Ectodermal cell (in vitro differentiated cells): ENCODE data around the gene TRMT2A.

Experiments
- H3K27ac ChIP-seq: 2 replicates; pipeline ENCODE4 v1.7.0; 2013; ENCODE audit warnings: mild to moderate bottlenecking, low read depth, low read length; ENCODE audit not compliant: insufficient read depth, poor library complexity, severe bottlenecking
- H3K27me3 ChIP-seq: 2 replicates; pipeline ENCODE4 v1.7.0; 2013; ENCODE audit warnings: mild to moderate bottlenecking, low read length; ENCODE audit not compliant: insufficient read depth, control insufficient read depth, poor library complexity, severe bottlenecking
- H3K36me3 ChIP-seq: one replicate; pipeline ENCODE4 v1.7.0; 2013; ENCODE audit warnings: low read length; ENCODE audit not compliant: control insufficient read depth, insufficient read depth
- H3K4me1 ChIP-seq: one replicate; pipeline ENCODE4 v1.7.0; 2013; ENCODE audit warnings: low read length; ENCODE audit not compliant: control insufficient read depth, insufficient read depth
- H3K4me3 ChIP-seq: 2 replicates; pipeline ENCODE4 v1.7.0; 2013; ENCODE audit warnings: low read depth, low read length, control low read depth; ENCODE audit not compliant: insufficient read depth
- H3K9me3 ChIP-seq: 2 replicates; pipeline ENCODE4 v1.7.0; 2013; ENCODE audit warnings: mild to moderate bottlenecking, low read length, moderate library complexity; ENCODE audit not compliant: control insufficient read depth
- WGBS, 2 experiments: methylation state at CpG; one replicate each; pipeline ENCODE4 v1.1.7; 2013; ENCODE audit warnings: missing lambda C conversion rate in 2 of 2; 5-methylcytosine and 5-hydroxymethylcytosine counted together

The TRMT2A gene

GRCh38 chr22:20140107-20140445, 23.1 kb upstream of the TRMT2A start:
- WGBS, 2 experiments: 95% methylated on average over 11 of the region's 11 CpGs

GRCh38 chr22:20139391-20140106, 22.5 kb upstream of the TRMT2A start:
- Histone ChIP-seq H3K4me1 (no peaks in the 10 kb centered on the region), H3K4me3 (no peak overlapping the region), H3K27me3 (no peaks in the 10 kb centered on the region), H3K9me3 (no peaks in the 10 kb centered on the region), H3K36me3 (no peaks in the 10 kb centered on the region), H3K27ac (peak overlapping the region; percentile 16)
- 95 to 97% methylated on average over 36 of the region's 36 CpGs for WGBS, 2 experiments

More at GRCh38 chr22:20140107-20140445, 23.1 kb upstream of the TRMT2A start:
- Histone ChIP-seq H3K27me3 (no peaks in the 10 kb centered on the region), H3K4me1 (no peaks in the 10 kb centered on the region), H3K4me3 (no peak overlapping the region), H3K36me3 (no peaks in the 10 kb centered on the region), H3K27ac (no peak overlapping the region), H3K9me3 (no peaks in the 10 kb centered on the region)

GRCh38 chr22:20138868-20139267, 21.8 kb upstream of the TRMT2A start:
- Histone ChIP-seq H3K27me3 (no peaks in the 10 kb centered on the region), H3K4me1 (no peaks in the 10 kb centered on the region), H3K4me3 (no peak overlapping the region), H3K36me3 (no peaks in the 10 kb centered on the region), H3K27ac (no peak overlapping the region), H3K9me3 (no peaks in the 10 kb centered on the region)
- 94 to 95% methylated on average over 16 of the region's 16 CpGs for WGBS, 2 experiments

GRCh38 chr22:20138417-20138738, 21.4 kb upstream of the TRMT2A start:
- H3K4me3 ChIP-seq: no peak overlapping the region
- no peaks in the 10 kb centered on the region for H3K9me3 ChIP-seq
- no peaks in the 10 kb centered on the region for H3K4me1 ChIP-seq
- WGBS, 2 experiments: 85 to 89% methylated on average over 4 of the region's 4 CpGs
- no peaks in the 10 kb centered on the region for H3K36me3 ChIP-seq
- H3K27ac ChIP-seq: no peak overlapping the region
- H3K27me3 ChIP-seq: no peaks in the 10 kb centered on the region

GRCh38 chr22:20137671-20138416, 20.8 kb upstream of the TRMT2A start:
- WGBS, 2 experiments: 91 to 93% methylated on average over 26 of the region's 26 CpGs
- no peak overlapping the region for H3K27ac ChIP-seq
- H3K9me3 ChIP-seq: no peaks in the 10 kb centered on the region
- no peak overlapping the region for H3K4me3 ChIP-seq
- no peaks in the 10 kb centered on the region for H3K27me3 ChIP-seq
- H3K4me1 ChIP-seq: no peaks in the 10 kb centered on the region
- H3K36me3 ChIP-seq: no peaks in the 10 kb centered on the region

- 90 to 92% methylated on average over 13 of the region's 13 CpGs for WGBS, 2 experiments
- no peak overlapping the region for H3K4me3 ChIP-seq
Observed at GRCh38 chr22:20137113-20137512, 20.1 kb upstream of the TRMT2A start.

GRCh38 chr22:20136603-20136873, 19.5 kb upstream of the TRMT2A start:
- Histone ChIP-seq H3K27me3 (no peaks in the 10 kb centered on the region), H3K27ac (no peak overlapping the region), H3K9me3 (no peaks in the 10 kb centered on the region), H3K4me1 (no peaks in the 10 kb centered on the region), H3K36me3 (no peaks in the 10 kb centered on the region), H3K4me3 (no peak overlapping the region)
- WGBS, 2 experiments: 95 to 97% methylated on average over 5 of the region's 5 CpGs

More at GRCh38 chr22:20137113-20137512, 20.1 kb upstream of the TRMT2A start:
- H3K36me3 ChIP-seq: no peaks in the 10 kb centered on the region
- no peaks in the 10 kb centered on the region for H3K9me3 ChIP-seq
- no peaks in the 10 kb centered on the region for H3K27me3 ChIP-seq
- no peak overlapping the region for H3K27ac ChIP-seq
- H3K4me1 ChIP-seq: no peaks in the 10 kb centered on the region

- Histone ChIP-seq H3K36me3 (no peaks in the 10 kb centered on the region), H3K27ac (no peak overlapping the region), H3K9me3 (no peaks in the 10 kb centered on the region), H3K4me3 (no peak overlapping the region), H3K4me1 (no peaks in the 10 kb centered on the region), H3K27me3 (no peaks in the 10 kb centered on the region)
- WGBS, 2 experiments: 94 to 95% methylated on average over 25 of the region's 25 CpGs
Observed at GRCh38 chr22:20135806-20136602, 19.0 kb upstream of the TRMT2A start.

- Histone ChIP-seq H3K27me3 (no peaks in the 10 kb centered on the region), H3K9me3 (no peaks in the 10 kb centered on the region), H3K27ac (no peak overlapping the region), H3K36me3 (no peaks in the 10 kb centered on the region), H3K4me1 (no peaks in the 10 kb centered on the region), H3K4me3 (no peak overlapping the region)
- WGBS, 2 experiments: 92 to 95% methylated on average over 4 of the region's 4 CpGs
Observed at GRCh38 chr22:20135265-20135664, 18.2 kb upstream of the TRMT2A start.

GRCh38 chr22:20133930-20134549, 17.0 kb upstream of the TRMT2A start:
- WGBS, 2 experiments: 93 to 94% methylated on average over 12 of the region's 12 CpGs
- Histone ChIP-seq H3K4me1 (no peaks in the 10 kb centered on the region), H3K27me3 (no peaks in the 10 kb centered on the region)

More at GRCh38 chr22:20133930-20134549, 17.0 kb upstream of the TRMT2A start:
- no peak overlapping the region for H3K27ac ChIP-seq
- no peak overlapping the region for H3K4me3 ChIP-seq
- H3K36me3 ChIP-seq: no peaks in the 10 kb centered on the region
- H3K9me3 ChIP-seq: no peaks in the 10 kb centered on the region
